NB4 (cell line): ENCODE measurements around the gene ZNF609.

Source experiments
- CTCF ChIP-seq: IDR thresholded peaks from one replicate; pipeline ENCODE4 v1.5.1; 2012; ENCODE audit warnings: low read depth, low read length
- MAX ChIP-seq: IDR thresholded peaks from 2 replicates; pipeline ENCODE4 v1.6.1; 2011; ENCODE audit warnings: low read depth, low read length

GRCh38 chr15:64681424-64682024, 221.1 kb downstream of the ZNF609 start:
- TF ChIP-seq CTCF (peak; percentile 32), MAX (peak; percentile 66)
